GM19351 (cell line): ENCODE measurements around the gene HS2ST1.
"Not testable (repeated sequence)": the region's sequence is repeated elsewhere in the genome, so short reads cannot be mapped to it uniquely, and the experiment has no call there.

Source experiments
- ATAC-seq: cut with Tn5 transposase; IDR thresholded peaks from one replicate; pipeline ENCODE4 v1.9.1; 2021; ENCODE audit warnings: mild to moderate bottlenecking, moderate library complexity; ENCODE audit not compliant: unreplicated experiment

HS2ST1 gene

GRCh38 chr1:86924324-86924960 is 10.0 kb downstream of the HS2ST1 start:
- ATAC-seq: no peak

- ATAC-seq: no peak
These were observed 11.3 kb downstream of the HS2ST1 start for GRCh38 chr1:86925742-86926141.

- ATAC-seq: no peak
These were observed 12.4 kb downstream of the HS2ST1 start for GRCh38 chr1:86926883-86927282.

- no peak for ATAC-seq
These were observed 14.4 kb downstream of the HS2ST1 start for GRCh38 chr1:86928819-86929218.

- no peak for ATAC-seq
These were observed 18.6 kb downstream of the HS2ST1 start for GRCh38 chr1:86933051-86933450.

- no peak for ATAC-seq
These were observed 19.3 kb downstream of the HS2ST1 start for GRCh38 chr1:86933562-86934377.

- ATAC-seq: no peak
These were observed 24.0 kb downstream of the HS2ST1 start for GRCh38 chr1:86938450-86938849.

GRCh38 chr1:86938855-86939254 is 24.4 kb downstream of the HS2ST1 start:
- ATAC-seq: no peak

GRCh38 chr1:86939406-86939805 is 25.0 kb downstream of the HS2ST1 start:
- no peak for ATAC-seq

- ATAC-seq: no peak
These were observed 26.2 kb downstream of the HS2ST1 start for GRCh38 chr1:86940599-86940998.

GRCh38 chr1:86942042-86942441 is 27.6 kb downstream of the HS2ST1 start:
- ATAC-seq: no peak

GRCh38 chr1:86942743-86943142 is 28.3 kb downstream of the HS2ST1 start:
- no peak for ATAC-seq

GRCh38 chr1:86948212-86948611 is 33.8 kb downstream of the HS2ST1 start:
- no peak for ATAC-seq

GRCh38 chr1:86950712-86951419 is 36.4 kb downstream of the HS2ST1 start:
- no peak for ATAC-seq

- no peak for ATAC-seq
These were observed 37.0 kb downstream of the HS2ST1 start for GRCh38 chr1:86951430-86951829.

- ATAC-seq: no peak
These were observed 38.7 kb downstream of the HS2ST1 start for GRCh38 chr1:86953167-86953566.

GRCh38 chr1:86955678-86956077 is 41.2 kb downstream of the HS2ST1 start:
- ATAC-seq: no peak

GRCh38 chr1:86956221-86956620 is 41.8 kb downstream of the HS2ST1 start:
- ATAC-seq: no peak

- no peak for ATAC-seq
These were observed 42.8 kb downstream of the HS2ST1 start for GRCh38 chr1:86957221-86957620.

GRCh38 chr1:86960548-86960947 is 46.1 kb downstream of the HS2ST1 start:
- ATAC-seq: no peak

GRCh38 chr1:86963841-86964240 is 49.4 kb downstream of the HS2ST1 start:
- not testable (repeated sequence) for ATAC-seq
